GM10847 (cell line): ENCODE data around the gene EDC3.

Experiments
- POLR2A ChIP-seq: IDR thresholded peaks from 2 replicates; pipeline ENCODE4 v1.6.1; 2011; ENCODE audit not compliant: insufficient read length; ENCODE audit errors: extremely low read depth

EDC3 gene

GRCh38 chr15:74589826-74590225 is 106.0 kb downstream of the EDC3 start:
- no peak for TF ChIP-seq POLR2A

- TF ChIP-seq POLR2A, result no peak
Measured at GRCh38 chr15:74585857-74586256, 110.0 kb downstream of the EDC3 start.

DNA sequence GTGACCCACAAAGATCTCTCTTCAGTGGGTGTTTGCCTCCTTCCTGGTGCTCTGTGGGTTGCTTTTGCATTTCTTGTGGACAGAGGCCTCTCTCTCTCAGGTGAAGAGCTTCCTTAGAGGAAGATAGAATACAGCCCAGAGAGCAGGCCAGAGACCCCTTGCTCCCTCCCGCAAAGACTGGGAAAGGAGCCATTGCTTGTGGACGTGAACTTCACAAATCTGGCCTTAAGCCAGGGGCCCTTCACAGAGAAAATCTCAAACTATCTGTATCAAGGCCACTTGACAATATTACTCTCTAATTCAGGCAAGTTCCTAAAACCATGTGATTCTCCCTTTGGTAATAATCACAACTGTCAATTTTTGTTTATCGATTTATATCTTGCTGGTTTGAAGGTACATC is 110.6 kb downstream of the EDC3 start:
- no peak for TF ChIP-seq POLR2A

GRCh38 chr15:74584779-74585178 is 111.0 kb downstream of the EDC3 start:
- no peak for TF ChIP-seq POLR2A

GRCh38 chr15:74584204-74584603 is 111.6 kb downstream of the EDC3 start:
- no peak for TF ChIP-seq POLR2A
